Transverse colon (tissue), 4 donors: ENCODE results near the gene SH3RF3. TPM values are rescaled to one million over a fixed set of nuclear protein-coding genes. Genes with fewer than 3 reads are reported as not detected.
A peak's percentile ranks its signal among the peaks of the same experiment; 100 is the strongest.

Experiments
- DNase-seq: peaks from one replicate; pipeline ENCODE4 v3.0.0-alpha.2; 2019
- H3K27ac ChIP-seq, 4 donors: fragments of 200-600 bp; sonication (generic); 2 replicates each; pipeline ENCODE4 v1.5.1; 2016 to 2018; ENCODE audit warnings: inconsistent platforms in 4 of 4
- H3K27me3 ChIP-seq: fragments of 200-600 bp; sonication (generic); 2 replicates; pipeline ENCODE4 v1.5.1; 2017; ENCODE audit warnings: inconsistent platforms
- H3K36me3 ChIP-seq, 4 donors: fragments of 200-600 bp; sonication (generic); 2 replicates each; pipeline ENCODE4 v1.5.1; 2017 to 2019; ENCODE audit warnings: inconsistent platforms in 4 of 4
- H3K4me1 ChIP-seq, 4 donors: fragments of 200-600 bp; sonication (generic); 2 replicates each; pipeline ENCODE4 v1.5.1; 2017 to 2020; ENCODE audit warnings: inconsistent platforms in 4 of 4
- H3K4me3 ChIP-seq, 4 donors: fragments of 200-600 bp; sonication (generic); 1 replicate in 1 of 4; 2 replicates in 3 of 4; pipeline versions ENCODE4 v1.5.1 to v1.6.1; 2017 to 2019; ENCODE audit warnings: inconsistent platforms in 4 of 4
- H3K9me3 ChIP-seq, 2 donors: fragments of 200-600 bp; sonication (generic); 2 replicates each; pipeline ENCODE4 v1.5.1; 2017 to 2019; ENCODE audit warnings: inconsistent platforms in 2 of 2
- EP300 ChIP-seq: sonication (generic); formaldehyde crosslinking; IDR thresholded peaks from one replicate; pipeline ENCODE4 v1.6.1; 2017; ENCODE audit warnings: antibody characterized with exemption, low read depth
- POLR2A ChIP-seq: fragments of 450-650 bp; IDR thresholded peaks from one replicate; pipeline ENCODE4 v1.6.1; 2016; ENCODE audit warnings: antibody characterized with exemption, mild to moderate bottlenecking, moderate library complexity
- POLR2AphosphoS5 ChIP-seq, 3 donors: sonication (generic); formaldehyde crosslinking; IDR thresholded peaks; one replicate each; pipeline ENCODE4 v1.6.1; 2016; ENCODE audit warnings: antibody characterized with exemption in 3 of 3
- WGBS, 2 donors: methylation state at CpG; one replicate each; pipeline ENCODE4 v1.1.5; 2018; ENCODE audit warnings: low coverage in 1 of 2; 5-methylcytosine and 5-hydroxymethylcytosine counted together
- in situ Hi-C, 4 donors: fragments of 200-750 bp; cut with MboI; loops; one replicate each; pipeline versions ENCODE4 v1.15.0 to v1.15.1; 2017; ENCODE audit warnings: low sequenced_read_pairs in 3 of 4, low pct_ligation_motif_present in 1 of 4, low pct_unique_long_range_greater_than_20kb in 1 of 4
- intact Hi-C: fragments of 100-400 bp; cut with DNase I; formaldehyde crosslinking; loops from one replicate; pipeline ENCODE4 v1.15.1; 2023; ENCODE audit warnings: low total_unique reads
- total RNA-seq, 4 donors: library from RNA; depleted of rRNA; stranded (reverse); fragments of >200 nt; gene quantifications; one replicate each; pipeline ENCODE4 v1.1.0, GENCODE V29; 2016
- TF ChIP-seq, protein P1 (sequence below), 5 experiments: fragments of 200-600 bp in 3 of 5; fragments of 450-650 bp in 2 of 5; sonication (generic) in 3 of 5; IDR thresholded peaks; 1 replicate in 2 of 5; 2 replicates in 3 of 5; pipeline ENCODE4 v1.5.1; 2016 to 2017; ENCODE audit warnings: antibody characterized with exemption in 5 of 5, inconsistent platforms in 3 of 5, mild to moderate bottlenecking in 2 of 5, moderate library complexity in 1 of 5

The SH3RF3 gene
- total RNA-seq, 4 donors from 2014 or later = 1.9 to 8.8 (median 2.9) TPM

DNA sequence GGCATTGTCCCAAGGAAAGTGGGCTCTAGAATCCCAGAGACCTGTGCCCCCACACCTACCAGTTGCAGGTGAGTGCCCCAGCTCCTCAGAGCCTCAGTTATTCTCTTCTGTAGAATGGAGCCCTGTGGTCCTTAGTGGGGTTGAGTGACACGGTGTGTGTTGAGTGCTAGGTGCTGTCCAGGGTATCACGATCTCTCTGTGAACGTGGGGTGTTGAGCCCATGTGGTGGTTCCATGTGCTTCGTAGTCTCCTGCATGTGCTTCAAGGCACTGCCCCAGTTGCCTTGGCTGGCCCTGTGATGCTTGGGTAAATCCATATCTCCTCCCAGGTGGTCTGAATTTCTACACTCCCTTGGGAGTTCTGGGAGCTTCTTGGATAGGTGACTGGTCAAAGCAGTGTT lies 54.9 kb downstream of the SH3RF3 start:
- in situ Hi-C loops (no loop called here), intact Hi-C loops (no loop called here)
- no peaks in the 10 kb centered on the region for H3K36me3 ChIP-seq
- DNase-seq = no peak
- WGBS, 2 donors = 97% methylated on average over 3 of the region's 4 CpGs; no CpG with 5 or more reads in 1 of the 2 donors
- no peak for TF ChIP-seq POLR2AphosphoS5 (IDR thresholded peaks at IDR 0.05)
- no peak for TF ChIP-seq EP300
- no peak for TF ChIP-seq POLR2A
- TF ChIP-seq, protein P1, sequence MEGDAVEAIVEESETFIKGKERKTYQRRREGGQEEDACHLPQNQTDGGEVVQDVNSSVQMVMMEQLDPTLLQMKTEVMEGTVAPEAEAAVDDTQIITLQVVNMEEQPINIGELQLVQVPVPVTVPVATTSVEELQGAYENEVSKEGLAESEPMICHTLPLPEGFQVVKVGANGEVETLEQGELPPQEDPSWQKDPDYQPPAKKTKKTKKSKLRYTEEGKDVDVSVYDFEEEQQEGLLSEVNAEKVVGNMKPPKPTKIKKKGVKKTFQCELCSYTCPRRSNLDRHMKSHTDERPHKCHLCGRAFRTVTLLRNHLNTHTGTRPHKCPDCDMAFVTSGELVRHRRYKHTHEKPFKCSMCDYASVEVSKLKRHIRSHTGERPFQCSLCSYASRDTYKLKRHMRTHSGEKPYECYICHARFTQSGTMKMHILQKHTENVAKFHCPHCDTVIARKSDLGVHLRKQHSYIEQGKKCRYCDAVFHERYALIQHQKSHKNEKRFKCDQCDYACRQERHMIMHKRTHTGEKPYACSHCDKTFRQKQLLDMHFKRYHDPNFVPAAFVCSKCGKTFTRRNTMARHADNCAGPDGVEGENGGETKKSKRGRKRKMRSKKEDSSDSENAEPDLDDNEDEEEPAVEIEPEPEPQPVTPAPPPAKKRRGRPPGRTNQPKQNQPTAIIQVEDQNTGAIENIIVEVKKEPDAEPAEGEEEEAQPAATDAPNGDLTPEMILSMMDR (IDR thresholded peaks at IDR 0.05) = no peak
- no peaks in the 10 kb centered on the region for H3K9me3 ChIP-seq
- H3K4me1 ChIP-seq = peaks cover 4 to 14% (median 9%) of the 10 kb centered on the region in 4 donors
- H3K4me3 ChIP-seq = no peak overlapping the region
- H3K27me3 ChIP-seq = no peaks in the 10 kb centered on the region
- no peak overlapping the region for H3K27ac ChIP-seq

DNA sequence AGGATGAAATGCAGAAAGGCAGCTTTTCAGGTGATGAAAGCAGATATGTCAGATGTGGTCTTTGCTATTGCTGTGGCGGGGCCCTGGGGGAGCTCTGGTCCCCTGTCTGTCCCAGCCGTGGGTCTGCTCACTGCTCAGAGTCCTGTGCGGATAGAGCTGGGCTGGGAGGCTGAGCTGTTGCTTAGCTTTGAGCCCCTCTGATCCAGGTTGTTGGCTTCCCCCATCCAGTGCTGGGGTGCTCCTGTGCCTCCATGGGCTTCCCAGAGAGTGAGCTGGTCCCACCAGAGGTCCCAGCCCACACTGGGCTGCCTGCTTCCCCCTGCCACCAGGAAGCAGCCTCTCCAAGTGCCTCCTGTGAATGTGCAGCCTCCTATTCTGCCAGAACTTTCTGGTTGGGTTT lies 55.4 kb downstream of the SH3RF3 start:
- TF ChIP-seq POLR2A = no peak
- no peak for TF ChIP-seq EP300
- TF ChIP-seq, protein P1 (IDR thresholded peaks at IDR 0.05) = no peak
- TF ChIP-seq POLR2AphosphoS5 (IDR thresholded peaks at IDR 0.05) = no peak
- Histone ChIP-seq H3K36me3 (no peaks in the 10 kb centered on the region), H3K9me3 (no peaks in the 10 kb centered on the region), H3K27ac (peak overlapping the region in 3 of 4 donors; percentile 66 to 77 (median 73)), H3K27me3 (no peaks in the 10 kb centered on the region), H3K4me1 (peaks cover 4 to 14% (median 9%) of the 10 kb centered on the region in 4 donors), H3K4me3 (no peak overlapping the region)
- in situ Hi-C loops = no loop called here
- intact Hi-C loops = no loop called here
- WGBS, 2 donors = 100% methylated on average over 3 of the region's 3 CpGs
- no peak for DNase-seq

DNA sequence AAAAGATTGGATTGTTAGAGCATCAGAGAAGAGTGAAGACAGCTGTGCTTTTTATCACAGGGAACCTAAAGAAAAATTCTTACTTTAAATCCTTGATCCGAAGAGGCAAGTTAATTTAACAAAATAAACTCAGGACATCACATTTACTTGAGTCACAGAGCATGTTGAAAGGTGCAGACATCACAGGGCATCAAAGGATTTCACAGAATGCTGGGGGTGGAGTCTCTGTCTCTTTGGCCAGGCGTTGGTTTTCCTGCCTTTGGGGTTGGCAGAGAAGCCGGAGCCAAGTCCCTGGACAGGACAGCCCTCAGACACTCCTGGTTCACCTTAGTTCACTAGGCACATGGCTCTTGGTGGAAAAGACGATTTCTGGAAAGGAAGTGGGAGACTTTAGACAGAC lies 56.3 kb downstream of the SH3RF3 start:
- intact Hi-C loops (no loop called here), in situ Hi-C loops (no loop called here)
- Histone ChIP-seq H3K27ac (peak overlapping the region; percentile 66 to 77 (median 74)), H3K4me3 (no peak overlapping the region), H3K27me3 (no peaks in the 10 kb centered on the region), H3K9me3 (no peaks in the 10 kb centered on the region), H3K36me3 (no peaks in the 10 kb centered on the region), H3K4me1 (peaks cover 4 to 14% (median 9%) of the 10 kb centered on the region in 4 donors)
- DNase-seq = no peak
- WGBS, 2 donors = 49 to 50% methylated on average over 2 to 4 of the region's 4 CpGs
- TF ChIP-seq EP300 (no peak), POLR2A (no peak), POLR2AphosphoS5 (IDR thresholded peaks at IDR 0.05) (no peak)
- TF ChIP-seq, protein P1 (IDR thresholded peaks at IDR 0.05) = no peak

DNA sequence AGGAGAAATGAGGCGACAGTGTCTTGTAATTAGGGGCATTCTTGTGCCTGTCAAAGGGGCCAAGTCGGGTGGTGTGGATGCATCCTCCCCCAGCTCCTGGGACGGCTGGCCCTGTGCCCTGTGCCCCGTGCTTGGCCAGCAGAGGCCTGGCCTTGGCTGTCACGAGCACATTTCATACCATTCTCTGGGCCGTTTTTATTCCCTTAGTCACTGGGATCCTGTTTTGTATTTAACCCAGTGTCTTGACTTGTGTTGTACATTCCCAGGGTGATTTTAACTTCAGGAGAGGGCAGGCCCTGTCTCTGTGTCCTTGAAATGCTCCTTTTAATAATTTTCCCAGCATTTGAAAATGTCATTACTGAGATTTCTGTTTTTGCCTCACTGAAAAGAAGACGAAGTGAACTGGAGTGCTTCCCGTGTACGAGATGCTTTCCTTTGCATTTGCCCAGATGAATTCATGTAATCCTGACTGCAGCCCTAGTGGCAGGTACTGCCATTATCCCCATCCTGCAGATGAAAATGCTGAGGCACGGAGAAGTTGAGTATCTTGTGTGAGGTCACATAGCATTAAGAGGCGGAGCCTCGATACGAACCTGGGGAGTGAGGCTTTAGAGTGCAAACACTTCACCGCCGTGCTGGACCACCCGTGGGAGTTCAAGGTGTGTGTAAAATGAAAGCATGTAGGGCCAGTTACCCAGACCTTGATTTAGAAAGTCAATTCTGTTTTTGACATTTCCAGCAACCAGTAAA lies 57.0 kb downstream of the SH3RF3 start:
- Histone ChIP-seq H3K4me1 (peaks cover 4 to 14% (median 9%) of the 10 kb centered on the region in 4 donors), H3K27ac (peak overlapping the region; percentile 66 to 77 (median 74)), H3K36me3 (no peaks in the 10 kb centered on the region), H3K4me3 (no peak overlapping the region), H3K27me3 (no peaks in the 10 kb centered on the region), H3K9me3 (no peaks in the 10 kb centered on the region)
- WGBS, 2 donors = 63 to 72% methylated on average over 8 to 16 of the region's 16 CpGs
- TF ChIP-seq POLR2A (no peak), POLR2AphosphoS5 (IDR thresholded peaks at IDR 0.05) (peak; percentile 24 to 57 (median 45))
- TF ChIP-seq, protein P1 (IDR thresholded peaks at IDR 0.05) = no peak
- DNase-seq = peak; percentile 30
- in situ Hi-C loops (no loop called here), intact Hi-C loops (no loop called here)
